Stimulated activated naive CD8-positive, alpha-beta T cell treated with anti-CD3 and anti-CD28 coated beads, Interleukin-15, Interleukin-2, amounts not matched to agents 100 U/mL and 50 U/mL, for 24 hours (primary cell): ENCODE data around the gene PHLDA1.
A peak's percentile ranks its signal among the peaks of the same experiment; 100 is the strongest.

Experiments used
- ATAC-seq: fragments of 150-1000 bp; cut with Tn5 transposase; one replicate; pipeline ENCODE4 v1.10.0; 2021
- DNase-seq: peaks from one replicate; pipeline ENCODE4 v3.0.0; 2021

Gene PHLDA1

GRCh38 chr12:76031414-76032042 is at the start of gene PHLDA1:
Gene PHLDA1, minus strand, starts transcription at chr12:76031776.
- ATAC-seq (peak; percentile 90), DNase-seq (peak; percentile 96)

DNA sequence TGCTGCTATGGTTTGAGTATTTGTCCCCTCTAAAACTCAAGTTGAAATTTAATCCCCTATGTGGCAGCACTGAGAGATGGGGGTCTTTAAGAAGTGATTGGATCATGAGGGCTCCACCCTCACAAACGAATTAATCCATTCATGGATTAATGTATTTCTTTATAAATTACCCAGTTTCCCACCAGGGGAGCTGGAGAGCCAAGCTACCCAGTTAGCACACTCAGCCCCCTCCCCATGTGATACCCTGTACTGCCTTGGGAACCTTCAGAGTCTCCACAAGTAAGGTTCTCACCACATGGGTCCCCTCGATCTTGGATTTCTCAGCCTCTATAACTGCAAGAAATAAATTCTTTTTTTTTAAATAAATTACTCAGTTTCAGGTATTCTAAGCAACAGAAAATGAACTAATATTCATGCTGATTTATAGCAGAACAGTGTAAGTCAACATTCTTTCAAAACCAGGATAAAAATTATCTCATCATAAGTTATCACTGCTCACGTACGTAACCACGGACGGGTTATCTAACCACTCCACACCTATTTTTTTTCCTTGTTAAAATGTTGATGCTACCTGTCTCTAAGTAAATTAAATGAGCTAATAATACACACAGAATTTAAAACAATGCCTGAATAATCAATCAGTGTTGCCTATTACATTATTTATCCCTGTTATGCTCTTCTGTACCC is 49.3 kb upstream of the PHLDA1 start:
- no peak for ATAC-seq
- DNase-seq = no peak

DNA sequence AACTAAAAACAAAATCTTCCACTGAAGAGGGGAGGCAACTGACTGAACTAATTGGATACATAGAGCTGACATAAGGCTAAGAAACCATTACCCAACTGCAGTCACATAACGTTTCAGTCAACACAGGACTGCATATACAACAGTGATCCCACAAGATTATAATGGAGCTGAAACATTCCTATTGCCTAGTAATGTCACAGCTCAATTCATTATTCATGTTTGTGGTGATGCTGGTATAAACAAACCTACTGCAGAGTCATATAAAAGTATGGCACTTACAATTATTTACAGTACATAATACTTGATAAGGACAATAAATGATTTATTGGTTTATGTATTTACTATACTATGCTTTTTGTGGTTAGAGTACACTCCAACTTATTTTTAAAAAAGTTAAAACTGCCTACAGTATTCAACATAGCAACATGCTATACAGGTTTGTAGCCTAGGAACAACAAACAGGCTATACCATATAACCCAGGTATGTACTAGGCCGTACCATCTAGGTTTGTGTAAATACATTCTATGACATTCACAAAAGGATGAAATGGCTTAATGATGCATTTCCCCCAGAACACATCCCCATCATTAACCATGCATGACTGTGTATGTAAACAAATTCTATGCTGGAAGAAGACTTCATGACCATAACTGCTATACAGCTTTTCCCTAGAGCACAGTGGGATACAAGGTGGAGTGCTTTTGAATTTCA is 48.6 kb upstream of the PHLDA1 start:
- no peak for ATAC-seq
- DNase-seq = no peak

DNA sequence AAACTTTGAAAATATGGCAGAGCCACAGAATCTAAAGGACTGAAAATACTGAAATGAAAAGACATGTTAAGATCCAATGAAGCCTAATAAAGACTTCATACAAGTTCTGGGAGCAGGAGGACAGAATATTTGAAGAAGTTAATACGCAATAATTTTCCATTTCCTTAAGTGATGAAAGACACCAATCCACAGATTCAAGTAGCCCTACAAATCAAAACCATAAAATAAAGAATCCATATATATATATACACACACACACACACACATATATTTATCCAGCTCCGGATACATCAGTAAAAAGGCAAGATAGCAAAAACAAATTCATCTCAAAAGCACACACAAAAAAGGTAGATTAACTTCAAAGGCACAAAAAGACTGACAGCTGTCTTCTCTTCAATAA is 47.2 kb upstream of the PHLDA1 start:
- ATAC-seq (no peak), DNase-seq (no peak)

DNA sequence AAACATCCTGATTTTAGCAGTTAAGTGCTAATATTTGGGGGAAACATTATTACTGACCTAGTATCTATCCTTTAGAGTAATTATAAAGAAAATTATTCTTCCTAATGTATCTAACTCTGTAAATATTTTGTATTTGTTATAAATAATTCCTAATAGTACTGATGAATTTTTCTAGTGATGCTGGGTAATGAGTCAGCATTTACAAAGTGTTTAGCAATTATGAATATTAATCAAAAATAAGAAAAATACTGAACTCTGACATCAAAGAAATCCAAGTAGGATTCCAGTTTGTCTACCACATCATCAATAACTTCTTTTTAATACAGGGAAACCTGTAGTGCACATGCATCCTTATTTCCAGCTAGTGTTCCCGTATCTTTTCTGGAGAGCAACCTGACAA is 43.9 kb upstream of the PHLDA1 start:
- no peak for ATAC-seq
- no peak for DNase-seq

DNA sequence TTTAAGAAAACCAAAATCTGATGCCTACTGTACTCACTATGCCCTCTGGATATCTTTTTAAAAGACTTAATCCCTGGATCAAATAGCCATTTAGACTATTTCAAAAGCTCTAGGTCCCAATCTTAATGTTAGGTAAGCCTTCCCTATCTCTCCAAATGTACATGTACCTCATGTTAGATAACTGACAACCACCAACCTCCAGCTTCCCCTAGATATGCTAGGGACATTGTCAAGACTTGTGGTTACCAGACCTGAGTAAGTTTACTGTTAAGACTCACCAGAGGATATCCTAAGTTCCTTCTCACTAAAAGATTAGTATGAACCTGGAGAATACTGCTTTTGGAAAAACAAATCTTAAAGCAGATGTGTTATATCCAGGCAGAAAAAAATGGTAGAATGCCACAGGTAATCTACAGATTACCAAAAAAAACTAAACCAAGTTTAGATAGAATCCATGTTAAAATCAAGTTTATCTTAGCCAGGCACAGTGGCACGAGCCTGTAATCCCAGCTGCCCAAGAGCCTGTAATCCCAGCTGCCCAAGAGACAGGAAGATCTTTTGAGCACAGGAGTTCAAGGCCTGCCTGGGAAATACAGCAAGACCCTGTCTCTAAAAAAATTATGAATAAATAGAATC is 43.2 kb upstream of the PHLDA1 start:
- DNase-seq = no peak
- peak; percentile 49 for ATAC-seq

- ATAC-seq (no peak), DNase-seq (no peak)
These were observed 42.0 kb upstream of the PHLDA1 start for GRCh38 chr12:76073561-76073960.

GRCh38 chr12:76072568-76072967 is 41.0 kb upstream of the PHLDA1 start:
- ATAC-seq (no peak), DNase-seq (no peak)

- DNase-seq (no peak), ATAC-seq (no peak)
These were observed 37.8 kb upstream of the PHLDA1 start for GRCh38 chr12:76069339-76069738.

DNA sequence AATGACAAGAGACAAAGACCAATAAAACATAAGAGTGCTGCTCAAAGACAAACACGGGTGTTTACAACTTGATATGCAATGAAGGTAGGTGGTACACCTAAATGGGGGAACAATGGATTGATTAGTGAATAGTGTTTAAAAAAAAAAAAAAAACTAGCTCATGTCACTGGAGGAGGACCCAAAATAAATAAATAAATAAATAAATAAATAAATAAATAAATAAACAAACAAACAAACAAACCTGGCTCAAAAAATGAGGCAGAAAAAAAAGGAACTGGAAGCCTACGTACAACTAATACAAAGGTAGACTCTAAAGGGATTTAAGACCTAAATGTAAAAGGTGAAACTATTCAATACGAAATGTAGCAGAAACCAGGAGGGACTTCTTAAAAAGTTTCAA is 34.3 kb upstream of the PHLDA1 start:
- DNase-seq = no peak
- ATAC-seq = no peak

- ATAC-seq = no peak
These were observed 33.3 kb upstream of the PHLDA1 start for GRCh38 chr12:76064904-76065303.

DNA sequence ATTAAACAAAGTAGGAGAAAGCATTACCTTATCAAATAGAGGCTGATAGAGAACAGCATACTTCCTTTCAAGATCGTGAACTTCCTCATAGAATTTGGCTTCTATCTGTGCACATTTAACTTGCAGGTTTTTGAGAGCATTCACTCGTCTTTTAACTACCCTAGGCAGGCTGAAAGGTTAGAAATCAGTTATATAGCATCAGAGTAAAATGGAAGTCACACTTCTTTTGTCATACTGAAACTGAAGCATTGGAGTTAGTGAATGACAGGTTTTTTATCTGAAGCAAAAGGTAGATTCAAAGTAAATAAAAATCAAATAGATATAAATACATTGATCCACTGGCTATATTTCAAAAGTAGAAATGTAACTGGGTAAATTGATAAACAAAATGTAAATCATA is 28.5 kb upstream of the PHLDA1 start:
- ATAC-seq (no peak), DNase-seq (no peak)

More at GRCh38 chr12:76064904-76065303, 33.3 kb upstream of the PHLDA1 start:
- DNase-seq = no peak

- DNase-seq = no peak
- ATAC-seq = no peak
These were observed 25.8 kb upstream of the PHLDA1 start for GRCh38 chr12:76057326-76057725.

DNA sequence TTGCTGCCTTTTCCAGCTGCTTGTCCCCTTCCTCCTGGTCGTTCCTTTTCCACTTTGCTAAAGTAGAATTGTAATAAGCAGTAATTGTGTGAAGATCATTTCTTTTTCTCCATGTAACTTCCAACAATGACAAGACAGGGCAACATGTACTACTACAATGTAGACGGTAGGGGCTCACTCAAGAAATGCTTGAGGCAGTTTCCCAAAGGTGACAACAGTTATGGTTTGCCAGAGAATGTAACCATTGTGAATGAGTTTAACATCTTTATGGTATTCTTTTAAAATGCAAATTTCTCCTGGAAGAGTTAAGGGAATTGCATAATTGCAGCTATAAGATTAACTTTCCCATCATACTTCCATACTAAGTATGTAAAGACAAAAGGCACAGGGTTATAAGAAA is 23.8 kb upstream of the PHLDA1 start:
- DNase-seq = no peak
- no peak for ATAC-seq

GRCh38 chr12:76049575-76050251 is 18.1 kb upstream of the PHLDA1 start:
- DNase-seq (no peak), ATAC-seq (no peak)

- DNase-seq (no peak), ATAC-seq (no peak)
These were observed 16.2 kb upstream of the PHLDA1 start for GRCh38 chr12:76047742-76048141.

- no peak for DNase-seq
- no peak for ATAC-seq
These were observed 15.5 kb upstream of the PHLDA1 start for GRCh38 chr12:76047060-76047459.

GRCh38 chr12:76043377-76043776 is 11.8 kb upstream of the PHLDA1 start:
- no peak for ATAC-seq

DNA sequence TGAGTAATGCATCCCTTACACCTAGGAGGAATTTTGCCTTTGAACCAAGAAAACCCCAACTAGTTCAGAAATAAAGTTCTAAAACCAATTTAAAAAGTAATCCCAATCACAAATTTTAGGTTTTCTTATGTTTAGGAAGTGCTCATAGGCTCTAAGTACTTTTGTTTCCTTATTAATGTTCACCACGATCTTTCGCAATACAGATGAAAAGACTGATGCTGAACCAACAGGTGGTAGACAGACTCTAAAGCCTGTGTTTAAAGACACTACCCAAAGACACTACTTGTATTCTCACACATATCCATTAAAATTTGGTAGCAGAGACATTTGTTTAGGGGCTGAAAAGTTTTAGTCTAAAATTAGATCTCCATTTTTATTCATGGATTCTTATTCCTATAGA is 10.6 kb upstream of the PHLDA1 start:
- no peak for ATAC-seq
- no peak for DNase-seq

More at GRCh38 chr12:76043377-76043776, 11.8 kb upstream of the PHLDA1 start:
- DNase-seq = no peak

DNA sequence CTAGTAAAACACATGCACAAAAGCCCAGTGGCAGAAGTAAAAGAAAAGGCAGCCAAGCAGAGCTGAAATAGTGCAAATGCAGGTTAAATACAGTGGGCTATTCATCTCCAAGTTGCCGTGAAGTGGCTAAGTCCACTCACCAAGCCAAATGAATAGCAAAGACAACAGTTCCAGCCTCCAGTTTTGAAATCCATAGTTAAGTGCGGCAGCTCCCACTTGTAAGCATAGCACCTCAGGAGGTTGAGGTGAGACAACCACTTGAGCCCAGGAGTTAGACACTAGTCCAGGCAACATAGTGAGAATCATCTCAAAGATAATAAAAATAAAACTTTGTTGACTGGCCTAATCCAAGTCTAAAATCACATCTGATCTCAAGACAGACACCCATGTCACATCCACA is 9.8 kb upstream of the PHLDA1 start:
- ATAC-seq = no peak
- no peak for DNase-seq

DNA sequence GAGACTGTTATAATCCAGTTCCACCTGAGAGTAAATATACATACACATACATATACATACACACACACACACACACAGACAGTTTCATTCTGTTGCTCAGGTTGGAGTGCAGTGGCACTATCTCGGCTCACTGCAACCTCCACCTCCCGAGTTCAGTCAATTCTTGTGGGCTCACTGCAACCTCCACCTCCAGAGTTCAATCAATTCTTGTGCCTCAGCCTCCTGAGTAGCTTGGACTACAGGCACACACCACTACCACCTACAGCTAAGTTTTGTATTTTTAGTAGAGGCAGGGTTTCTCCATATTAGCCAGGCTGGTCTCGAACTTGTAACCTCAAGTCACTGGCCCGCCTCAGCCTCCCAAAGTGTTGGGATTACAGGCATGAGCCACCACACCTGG is 8.9 kb upstream of the PHLDA1 start:
- no peak for DNase-seq
- ATAC-seq = no peak

GRCh38 chr12:76038176-76038575 is 6.6 kb upstream of the PHLDA1 start:
- ATAC-seq (no peak), DNase-seq (no peak)
